Uterus (tissue), 4 donors: ENCODE data around the gene VAMP3. TPM values are rescaled to one million over a fixed set of nuclear protein-coding genes. Genes with fewer than 3 reads are reported as not detected.

Experiments used
- DNase-seq, 2 donors: peaks; one replicate each; pipeline ENCODE4 v3.0.0-alpha.2; 2019 to 2020
- H3K27ac ChIP-seq, 2 donors: fragments of 200-600 bp; sonication (generic); 1 replicate in 1 of 2; 2 replicates in 1 of 2; pipeline ENCODE4 v1.5.1; 2016 to 2018
- H3K27me3 ChIP-seq, 2 donors: fragments of 200-600 bp; sonication (generic); one replicate each; pipeline ENCODE4 v1.5.1; 2018 to 2019; ENCODE audit warnings: control low read depth in 1 of 2
- H3K36me3 ChIP-seq, 2 donors: fragments of 200-600 bp; sonication (generic); one replicate each; pipeline ENCODE4 v1.5.1; 2019; ENCODE audit warnings: control low read depth in 1 of 2
- H3K4me1 ChIP-seq, 2 donors: fragments of 200-600 bp; sonication (generic); one replicate each; pipeline ENCODE4 v1.5.1; 2018 to 2019; ENCODE audit warnings: control low read depth in 1 of 2
- H3K4me3 ChIP-seq, 2 donors: fragments of 200-600 bp; sonication (generic); 1 replicate in 1 of 2; 2 replicates in 1 of 2; pipeline ENCODE4 v1.5.1; 2018 to 2019; ENCODE audit warnings: mild to moderate bottlenecking in 1 of 2
- H3K9me3 ChIP-seq, 2 donors: fragments of 200-600 bp; sonication (generic); one replicate each; pipeline ENCODE4 v1.5.1; 2019; ENCODE audit warnings: control low read depth in 1 of 2
- POLR2A ChIP-seq, 2 donors: fragments of 450-650 bp; IDR thresholded peaks; one replicate each; pipeline ENCODE4 v1.6.1; 2016; ENCODE audit warnings: antibody characterized with exemption in 2 of 2, mild to moderate bottlenecking in 1 of 2, moderate library complexity in 1 of 2
- intact Hi-C: fragments of 100-400 bp; cut with DNase I; formaldehyde crosslinking; loops from one replicate; pipeline ENCODE4 v1.15.1; 2023; ENCODE audit warnings: low total_unique reads
- total RNA-seq, 4 donors: library from RNA; depleted of rRNA in 3 of 4; stranded (reverse); fragments of >200 nt in 3 of 4; gene quantifications; one replicate each; pipeline versions ENCODE4 v1.1.0 to v1.2.4, GENCODE V29; 2014 to 2023
- TF ChIP-seq, protein P1 (sequence below), 4 experiments: fragments of 200-600 bp in 2 of 4; fragments of 450-650 bp in 2 of 4; sonication (generic) in 2 of 4; IDR thresholded peaks; one replicate each; pipeline ENCODE4 v1.5.1; 2016 to 2019; ENCODE audit warnings: antibody characterized with exemption in 4 of 4, mild to moderate bottlenecking in 2 of 4, moderate library complexity in 1 of 4
- donor health status: DM: yes; HTN: yes; CAD: no.

VAMP3 gene
- total RNA-seq, 4 donors from 2014 or later, result 41.0 to 128 (median 71.8) TPM

DNA sequence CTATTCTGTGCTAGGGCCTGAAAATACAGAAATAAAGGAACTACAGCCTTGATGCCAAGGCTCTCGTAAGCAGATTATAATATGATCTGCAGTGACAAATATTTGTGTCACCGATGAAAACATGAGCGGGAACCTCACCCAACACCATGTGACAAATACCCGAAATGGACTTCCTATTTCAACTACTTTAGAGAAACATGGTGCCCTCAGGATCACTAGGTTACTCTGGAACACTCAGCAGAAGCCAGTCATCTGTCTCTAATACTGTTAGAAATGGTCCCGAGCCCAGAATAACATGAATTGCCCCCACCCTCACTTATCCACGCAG lies 463 bp upstream of the VAMP3 start:
- H3K9me3 ChIP-seq, result no peaks in the 10 kb centered on the region
- intact Hi-C loops, result no loop called here
- no peak for DNase-seq
- TF ChIP-seq, protein P1, sequence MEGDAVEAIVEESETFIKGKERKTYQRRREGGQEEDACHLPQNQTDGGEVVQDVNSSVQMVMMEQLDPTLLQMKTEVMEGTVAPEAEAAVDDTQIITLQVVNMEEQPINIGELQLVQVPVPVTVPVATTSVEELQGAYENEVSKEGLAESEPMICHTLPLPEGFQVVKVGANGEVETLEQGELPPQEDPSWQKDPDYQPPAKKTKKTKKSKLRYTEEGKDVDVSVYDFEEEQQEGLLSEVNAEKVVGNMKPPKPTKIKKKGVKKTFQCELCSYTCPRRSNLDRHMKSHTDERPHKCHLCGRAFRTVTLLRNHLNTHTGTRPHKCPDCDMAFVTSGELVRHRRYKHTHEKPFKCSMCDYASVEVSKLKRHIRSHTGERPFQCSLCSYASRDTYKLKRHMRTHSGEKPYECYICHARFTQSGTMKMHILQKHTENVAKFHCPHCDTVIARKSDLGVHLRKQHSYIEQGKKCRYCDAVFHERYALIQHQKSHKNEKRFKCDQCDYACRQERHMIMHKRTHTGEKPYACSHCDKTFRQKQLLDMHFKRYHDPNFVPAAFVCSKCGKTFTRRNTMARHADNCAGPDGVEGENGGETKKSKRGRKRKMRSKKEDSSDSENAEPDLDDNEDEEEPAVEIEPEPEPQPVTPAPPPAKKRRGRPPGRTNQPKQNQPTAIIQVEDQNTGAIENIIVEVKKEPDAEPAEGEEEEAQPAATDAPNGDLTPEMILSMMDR (IDR thresholded peaks at IDR 0.05), result no peak
- no peak for TF ChIP-seq POLR2A (IDR thresholded peaks at IDR 0.05)
- no peaks in the 10 kb centered on the region for H3K36me3 ChIP-seq
- H3K27me3 ChIP-seq, result no peaks in the 10 kb centered on the region
- H3K27ac ChIP-seq, result peak overlapping the region; percentile 90
- H3K4me1 ChIP-seq, result peaks cover 0 to 10% of the 10 kb centered on the region in 2 donors
- peak overlapping the region; percentile 86 to 99 for H3K4me3 ChIP-seq

DNA sequence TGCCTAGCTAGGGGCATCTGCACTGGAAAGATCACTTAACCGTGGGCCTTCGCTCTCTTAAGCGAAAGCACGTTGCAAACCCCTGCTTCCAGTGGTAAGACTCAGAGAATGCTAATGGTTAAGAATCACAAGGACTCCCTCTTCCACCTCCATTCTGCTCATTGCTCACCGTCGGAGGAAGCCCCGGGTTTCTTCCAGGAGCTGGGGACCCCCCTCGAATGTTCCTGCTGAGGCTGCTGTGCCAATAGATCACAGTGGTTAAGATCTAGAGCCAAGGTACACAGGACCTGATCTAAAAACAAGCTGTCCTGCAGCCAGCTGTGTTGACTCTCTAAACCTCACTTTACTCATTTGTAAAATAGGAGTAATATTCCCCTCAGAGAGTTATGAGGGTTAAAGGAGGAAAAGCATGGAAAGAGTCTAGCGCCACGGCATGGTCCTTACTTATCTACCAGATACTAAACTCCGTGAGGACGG lies 765 bp downstream of the VAMP3 start:
- H3K4me3 ChIP-seq, result peak overlapping the region; percentile 86 to 99
- H3K4me1 ChIP-seq, result peaks cover 0 to 10% of the 10 kb centered on the region in 2 donors
- TF ChIP-seq, protein P1 (IDR thresholded peaks at IDR 0.05), result no peak
- no peak for TF ChIP-seq POLR2A (IDR thresholded peaks at IDR 0.05)
- H3K9me3 ChIP-seq, result no peaks in the 10 kb centered on the region
- no peaks in the 10 kb centered on the region for H3K27me3 ChIP-seq
- DNase-seq, result no peak
- H3K27ac ChIP-seq, result peak overlapping the region; percentile 90
- H3K36me3 ChIP-seq, result no peaks in the 10 kb centered on the region
- intact Hi-C loops, result no loop called here

DNA sequence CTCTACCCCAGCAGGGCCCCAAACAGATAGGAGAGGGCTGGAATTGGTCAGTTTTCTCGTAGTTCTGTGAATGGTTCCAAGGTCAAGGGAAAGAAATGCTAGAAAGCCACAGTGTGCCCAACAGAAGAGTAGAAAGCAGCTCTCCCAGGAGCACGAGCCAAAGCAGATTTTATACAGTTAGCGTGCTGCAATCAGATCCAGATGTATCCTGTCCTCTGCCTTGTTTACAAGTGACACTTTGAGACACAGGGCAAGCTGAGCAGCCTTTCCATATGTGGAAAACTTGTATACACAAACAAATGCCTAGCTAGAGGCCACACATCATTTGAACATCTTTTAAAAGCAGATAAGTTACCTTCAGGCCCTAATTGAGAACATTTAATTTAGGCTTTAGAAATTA lies 6.5 kb downstream of the VAMP3 start:
- peaks cover 0 to 2% of the 10 kb centered on the region in 2 donors for H3K4me1 ChIP-seq
- intact Hi-C loops, result no loop called here

DNA sequence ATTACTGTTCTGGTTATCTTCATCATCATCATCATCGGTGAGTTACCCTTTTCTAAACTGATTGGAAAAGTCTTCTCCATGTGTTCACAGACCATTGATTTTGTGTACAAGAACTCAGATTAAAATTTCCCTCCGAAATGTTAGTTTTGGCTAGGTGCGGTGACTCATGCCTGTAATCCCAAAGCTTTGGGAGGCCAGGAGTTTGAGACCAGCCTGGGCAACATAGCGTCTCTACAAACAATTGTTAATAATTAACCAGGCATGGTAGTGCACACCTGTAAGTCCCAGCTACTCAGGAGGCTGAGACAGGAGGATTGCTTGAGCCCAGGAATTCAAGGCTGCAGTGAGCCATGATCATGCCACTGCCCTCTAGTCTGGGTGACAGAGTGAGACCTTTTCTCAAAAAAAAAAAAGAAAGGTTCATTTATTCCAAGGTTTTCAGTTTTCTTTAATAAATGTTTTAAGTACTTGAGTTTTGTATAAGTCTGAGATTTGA lies 7.1 kb downstream of the VAMP3 start:
- DNase-seq, result no peak
- H3K27me3 ChIP-seq, result no peaks in the 10 kb centered on the region
- no peak overlapping the region for H3K4me3 ChIP-seq
- no peak overlapping the region for H3K27ac ChIP-seq
- peaks cover 0 to 3% of the 10 kb centered on the region in 2 donors for H3K4me1 ChIP-seq
- H3K36me3 ChIP-seq, result no peaks in the 10 kb centered on the region
- TF ChIP-seq, protein P1 (IDR thresholded peaks at IDR 0.05), result no peak
- TF ChIP-seq POLR2A (IDR thresholded peaks at IDR 0.05), result no peak
- intact Hi-C loops, result no loop called here
- no peaks in the 10 kb centered on the region for H3K9me3 ChIP-seq

More for the DNA sequence above, 6.5 kb downstream of the VAMP3 start:
- H3K27ac ChIP-seq, result no peak overlapping the region
- H3K9me3 ChIP-seq, result no peaks in the 10 kb centered on the region
- no peak for DNase-seq
- H3K36me3 ChIP-seq, result no peaks in the 10 kb centered on the region
- H3K27me3 ChIP-seq, result no peaks in the 10 kb centered on the region
- H3K4me3 ChIP-seq, result no peak overlapping the region
- no peak for TF ChIP-seq POLR2A (IDR thresholded peaks at IDR 0.05)
- TF ChIP-seq, protein P1 (IDR thresholded peaks at IDR 0.05), result no peak

DNA sequence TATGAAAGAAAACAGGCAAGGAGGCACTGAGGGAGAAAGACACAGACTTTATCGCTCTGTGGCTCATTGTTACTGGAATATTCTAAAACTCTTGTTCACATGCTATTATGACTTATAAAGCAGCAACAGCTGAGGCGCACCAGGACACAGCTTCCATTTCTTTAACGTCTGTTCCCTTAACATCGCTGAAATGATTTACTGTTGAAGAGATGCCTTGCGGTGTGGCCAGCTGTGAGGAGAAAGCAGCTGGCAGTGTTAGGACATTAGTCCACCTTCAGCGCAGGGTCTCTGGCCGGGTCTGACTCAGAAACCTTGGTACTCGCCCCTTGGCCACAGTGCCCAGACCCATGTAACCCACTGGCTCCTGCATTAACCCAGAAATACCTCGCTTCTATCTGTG lies 9.9 kb downstream of the VAMP3 start:
- TF ChIP-seq, protein P1 (IDR thresholded peaks at IDR 0.05), result no peak
- TF ChIP-seq POLR2A (IDR thresholded peaks at IDR 0.05), result no peak
- no peak for DNase-seq

More for the DNA sequence above, 9.9 kb downstream of the VAMP3 start:
- Histone ChIP-seq H3K4me1 (peaks cover 0 to 9% of the 10 kb centered on the region in 2 donors), H3K9me3 (no peaks in the 10 kb centered on the region), H3K27ac (no peak overlapping the region), H3K4me3 (no peak overlapping the region), H3K36me3 (no peaks in the 10 kb centered on the region), H3K27me3 (no peaks in the 10 kb centered on the region)
- intact Hi-C loops, result no loop called here
